ENCODE results near the gene OS9. TPM values are rescaled to one million over a fixed set of nuclear protein-coding genes. Genes with fewer than 3 reads are reported as not detected.
"Not testable (repeated sequence)": the region's sequence is repeated elsewhere in the genome, so short reads cannot be mapped to it uniquely, and the experiment has no call there.

OS9 gene
- total RNA-seq, 2 experiments from 2014 or later = 108 to 112 TPM

DNA sequence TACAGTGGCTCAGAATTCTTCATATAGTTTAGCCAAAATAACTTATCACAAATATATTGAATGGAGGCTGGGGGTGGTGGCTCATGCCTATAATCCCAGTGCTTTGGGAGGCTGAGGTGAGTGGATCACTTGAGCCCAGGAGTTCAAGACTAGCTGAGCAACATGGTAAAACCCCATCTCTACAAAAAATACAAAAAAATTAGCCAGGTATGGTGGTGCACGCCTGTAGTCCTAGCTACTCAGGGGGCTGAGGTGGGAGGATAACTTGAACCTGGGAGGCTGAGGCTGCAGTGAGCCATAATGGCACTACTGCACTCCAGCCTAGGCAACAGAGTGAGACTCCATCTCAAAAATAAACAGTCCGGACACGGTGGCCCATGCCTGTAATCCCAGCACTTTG is 22.1 kb upstream of the OS9 start:
- CTCF ChIA-PET = interaction anchor here (1.3 kb wide), 1 partner anchor 34 kb away, joined by 3 read pairs; no protein-coding TSS in a partner anchor
- H3K9me3 Mint-ChIP-seq; ATAC-seq (ENCODE audit: poor library complexity); intact Hi-C loops (cut with DNase I, micrococcal nuclease); H3K9me3 ChIP-seq (ENCODE audit: control insufficient read depth in 1 of 2, insufficient read depth in 1 of 2, low read length in 2 of 2); DNase-seq; H3K4me3 ChIP-seq (ENCODE audit: low read length); H3K36me3 ChIP-seq (ENCODE audit: insufficient read depth, low read length); H3K4me3 Mint-ChIP-seq; H3K27ac Mint-ChIP-seq; H3K4me1 Mint-ChIP-seq (ENCODE audit: low read depth); H3K36me3 Mint-ChIP-seq (ENCODE audit: low read depth); POLR2A ChIA-PET; H3K4me1 ChIP-seq (ENCODE audit: insufficient read depth, low read length); H3K27me3 ChIP-seq (ENCODE audit: control insufficient read depth in 1 of 2, insufficient read depth in 2 of 2, low read length in 2 of 2); H3K27ac ChIP-seq (ENCODE audit: low read depth in 1 of 2, low read length in 2 of 2): not testable (repeated sequence)
- H3K27me3 Mint-ChIP-seq = peaks cover 15% of the 10 kb centered on the region

DNA sequence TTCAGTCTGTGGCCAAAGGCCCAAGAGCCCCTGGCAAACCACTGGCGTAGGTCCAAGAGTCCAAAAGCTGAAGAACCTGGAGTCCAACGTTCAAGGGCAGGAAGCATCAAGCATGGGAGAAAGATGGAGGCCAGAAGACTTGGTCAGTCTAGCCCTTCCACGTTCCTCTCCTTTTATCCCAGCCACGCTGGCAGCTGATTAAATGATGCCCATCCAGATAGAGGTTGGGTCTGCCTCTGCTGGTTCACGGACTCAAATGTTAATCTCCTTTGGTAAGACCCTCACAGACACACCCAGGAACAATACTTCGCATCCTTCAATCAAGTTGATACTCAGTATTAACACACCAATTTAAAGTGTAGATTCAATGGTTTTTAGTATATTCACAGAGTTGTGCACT is 21.1 kb upstream of the OS9 start:
- DNase-seq = no peak
- Mint-ChIP-seq H3K9me3 (no peaks in the 10 kb centered on the region), H3K4me1 (ENCODE audit: low read depth) (no peaks in the 10 kb centered on the region), H3K36me3 (ENCODE audit: low read depth) (no peaks in the 10 kb centered on the region), H3K27me3 (peaks cover 15% of the 10 kb centered on the region), H3K27ac (no peak overlapping the region), H3K4me3 (no peak overlapping the region)
- intact Hi-C loops (cut with DNase I, micrococcal nuclease) = no loop called here
- Histone ChIP-seq H3K27me3 (ENCODE audit: control insufficient read depth in 1 of 2, insufficient read depth in 2 of 2, low read length in 2 of 2) (no peaks in the 10 kb centered on the region), H3K9me3 (ENCODE audit: control insufficient read depth in 1 of 2, insufficient read depth in 1 of 2, low read length in 2 of 2) (no peaks in the 10 kb centered on the region), H3K36me3 (ENCODE audit: insufficient read depth, low read length) (no peaks in the 10 kb centered on the region), H3K4me1 (ENCODE audit: insufficient read depth, low read length) (no peaks in the 10 kb centered on the region), H3K27ac (ENCODE audit: low read depth in 1 of 2, low read length in 2 of 2) (no peak overlapping the region), H3K4me3 (ENCODE audit: low read length) (no peak overlapping the region)
- TF ChIP-seq, protein P1, sequence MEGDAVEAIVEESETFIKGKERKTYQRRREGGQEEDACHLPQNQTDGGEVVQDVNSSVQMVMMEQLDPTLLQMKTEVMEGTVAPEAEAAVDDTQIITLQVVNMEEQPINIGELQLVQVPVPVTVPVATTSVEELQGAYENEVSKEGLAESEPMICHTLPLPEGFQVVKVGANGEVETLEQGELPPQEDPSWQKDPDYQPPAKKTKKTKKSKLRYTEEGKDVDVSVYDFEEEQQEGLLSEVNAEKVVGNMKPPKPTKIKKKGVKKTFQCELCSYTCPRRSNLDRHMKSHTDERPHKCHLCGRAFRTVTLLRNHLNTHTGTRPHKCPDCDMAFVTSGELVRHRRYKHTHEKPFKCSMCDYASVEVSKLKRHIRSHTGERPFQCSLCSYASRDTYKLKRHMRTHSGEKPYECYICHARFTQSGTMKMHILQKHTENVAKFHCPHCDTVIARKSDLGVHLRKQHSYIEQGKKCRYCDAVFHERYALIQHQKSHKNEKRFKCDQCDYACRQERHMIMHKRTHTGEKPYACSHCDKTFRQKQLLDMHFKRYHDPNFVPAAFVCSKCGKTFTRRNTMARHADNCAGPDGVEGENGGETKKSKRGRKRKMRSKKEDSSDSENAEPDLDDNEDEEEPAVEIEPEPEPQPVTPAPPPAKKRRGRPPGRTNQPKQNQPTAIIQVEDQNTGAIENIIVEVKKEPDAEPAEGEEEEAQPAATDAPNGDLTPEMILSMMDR (IDR thresholded peaks at IDR 0.05) = no peak
- POLR2A ChIA-PET = no interaction called here
- CTCF ChIA-PET = no interaction called here
- no peak for ATAC-seq (ENCODE audit: poor library complexity)

DNA sequence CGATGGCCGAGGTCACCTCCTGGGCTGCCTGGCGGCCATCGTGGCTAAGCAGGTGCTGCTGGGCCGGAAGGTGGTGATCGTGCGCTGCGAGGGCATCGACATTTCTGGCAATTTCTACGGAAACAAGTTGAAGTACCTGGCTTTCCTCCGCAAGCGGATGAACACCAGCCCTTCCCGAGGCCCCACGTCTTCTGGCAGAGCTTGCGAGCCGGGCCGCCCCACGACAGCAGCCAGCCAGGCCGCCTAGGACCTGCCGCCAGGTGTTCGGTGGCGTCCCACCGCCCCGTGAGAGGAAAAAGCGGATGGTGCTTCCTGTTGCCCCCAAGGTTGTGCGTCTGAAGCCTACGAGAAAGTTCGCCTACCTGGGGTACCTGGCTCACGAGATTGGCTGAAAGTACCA is 19.2 kb upstream of the OS9 start:
- Mint-ChIP-seq H3K9me3 (no peaks in the 10 kb centered on the region), H3K36me3 (ENCODE audit: low read depth) (no peaks in the 10 kb centered on the region), H3K27ac (no peak overlapping the region), H3K4me1 (ENCODE audit: low read depth) (no peaks in the 10 kb centered on the region), H3K4me3 (no peak overlapping the region), H3K27me3 (peaks cover 15% of the 10 kb centered on the region)
- ChIA-PET CTCF (no interaction called here), POLR2A (no interaction called here)
- no peak overlapping the region for H3K4me3 ChIP-seq (ENCODE audit: low read length)
- H3K27me3 ChIP-seq (ENCODE audit: control insufficient read depth in 1 of 2, insufficient read depth in 2 of 2, low read length in 2 of 2) = no peaks in the 10 kb centered on the region
- H3K27ac ChIP-seq (ENCODE audit: low read depth in 1 of 2, low read length in 2 of 2) = no peak overlapping the region
- TF ChIP-seq, protein P1 (IDR thresholded peaks at IDR 0.05) = no peak
- H3K9me3 ChIP-seq (ENCODE audit: control insufficient read depth in 1 of 2, insufficient read depth in 1 of 2, low read length in 2 of 2) = no peaks in the 10 kb centered on the region
- no peaks in the 10 kb centered on the region for H3K4me1 ChIP-seq (ENCODE audit: insufficient read depth, low read length)
- intact Hi-C loops (cut with DNase I, micrococcal nuclease) = no loop called here
- DNase-seq = no peak
- ATAC-seq (ENCODE audit: poor library complexity) = no peak
- H3K36me3 ChIP-seq (ENCODE audit: insufficient read depth, low read length) = no peaks in the 10 kb centered on the region

DNA sequence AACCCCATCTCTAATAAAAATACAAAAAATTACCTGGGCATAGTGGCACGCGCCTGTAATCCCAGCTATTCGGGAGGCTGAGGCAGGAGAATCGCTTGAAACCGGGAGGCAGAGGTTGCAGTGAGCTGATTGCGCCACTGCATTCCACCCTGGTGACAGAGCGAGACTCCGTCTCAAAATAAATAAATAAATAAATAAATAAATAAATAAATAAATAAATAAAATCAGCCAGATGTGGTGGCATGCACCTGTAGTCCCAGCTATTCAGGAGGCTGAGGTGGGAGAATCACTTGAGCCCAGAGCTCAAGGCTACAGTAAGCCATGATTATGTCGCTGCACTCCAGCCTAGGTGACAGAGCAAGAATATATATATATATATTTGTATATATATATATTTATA is 16.0 kb upstream of the OS9 start:
- not testable (repeated sequence) for ATAC-seq (ENCODE audit: poor library complexity)

More for the DNA sequence above, 16.0 kb upstream of the OS9 start:
- H3K4me3 ChIP-seq (ENCODE audit: low read length); H3K27me3 ChIP-seq (ENCODE audit: control insufficient read depth in 1 of 2, insufficient read depth in 2 of 2, low read length in 2 of 2); H3K27ac Mint-ChIP-seq; H3K27ac ChIP-seq (ENCODE audit: low read depth in 1 of 2, low read length in 2 of 2); H3K9me3 ChIP-seq (ENCODE audit: control insufficient read depth in 1 of 2, insufficient read depth in 1 of 2, low read length in 2 of 2); H3K36me3 Mint-ChIP-seq (ENCODE audit: low read depth); H3K27me3 Mint-ChIP-seq; H3K9me3 Mint-ChIP-seq; H3K4me1 ChIP-seq (ENCODE audit: insufficient read depth, low read length); H3K36me3 ChIP-seq (ENCODE audit: insufficient read depth, low read length); intact Hi-C loops (cut with DNase I, micrococcal nuclease); H3K4me1 Mint-ChIP-seq (ENCODE audit: low read depth); POLR2A ChIA-PET; DNase-seq; H3K4me3 Mint-ChIP-seq: not testable (repeated sequence)
- CTCF ChIA-PET = interaction anchor here (0.9 to 1.5 kb wide), 2 partner anchors 16 to 45 kb away, joined by 3 to 4 read pairs; partner anchors contain the start of genes B4GALNT1 and OS9
